Chondrocyte (in vitro differentiated cells): ENCODE measurements around the gene XYLB. TPM values are rescaled to one million over a fixed set of nuclear protein-coding genes. Genes with fewer than 3 reads are reported as not detected.

ENCODE experiments used
- DNase-seq: peaks from one replicate; pipeline ENCODE4 v3.0.0; 2021; ENCODE audit warnings: mixed read lengths, low spot score
- H3K27ac Mint-ChIP-seq: one replicate; pipeline ENCODE4 v1.8.0; 2021; ENCODE audit warnings: mild to moderate bottlenecking, moderate library complexity, mixed read lengths; ENCODE audit not compliant: unreplicated experiment
- H3K27me3 Mint-ChIP-seq: 2 replicates; pipeline ENCODE4 v1.8.0; 2021; ENCODE audit warnings: low read depth, mixed read lengths
- H3K36me3 Mint-ChIP-seq: 2 replicates; pipeline ENCODE4 v1.8.0; 2021; ENCODE audit warnings: low read depth, mixed read lengths
- H3K4me1 Mint-ChIP-seq: 2 replicates; pipeline ENCODE4 v1.8.0; 2021; ENCODE audit warnings: low read depth, mild to moderate bottlenecking, mixed read lengths
- H3K4me3 Mint-ChIP-seq: one replicate; pipeline ENCODE4 v1.8.0; 2021; ENCODE audit warnings: mild to moderate bottlenecking, moderate library complexity, mixed read lengths; ENCODE audit not compliant: unreplicated experiment
- H3K9me3 Mint-ChIP-seq: 2 replicates; pipeline ENCODE4 v1.8.0; 2021; ENCODE audit warnings: low read depth, mixed read lengths
- CTCF ChIP-seq: fragments of 200-600 bp; sonication (generic); IDR thresholded peaks from 2 replicates; pipeline ENCODE4 v1.5.0; 2021; ENCODE audit warnings: antibody characterized with exemption, mild to moderate bottlenecking, moderate library complexity
- total RNA-seq: library from RNA; stranded (reverse); gene quantifications from 3 replicates; pipeline ENCODE4 v1.2.1, GENCODE V29; 2021

Gene XYLB
- total RNA-seq, 1 donor from 2014 or later, result 3.9 TPM

DNA sequence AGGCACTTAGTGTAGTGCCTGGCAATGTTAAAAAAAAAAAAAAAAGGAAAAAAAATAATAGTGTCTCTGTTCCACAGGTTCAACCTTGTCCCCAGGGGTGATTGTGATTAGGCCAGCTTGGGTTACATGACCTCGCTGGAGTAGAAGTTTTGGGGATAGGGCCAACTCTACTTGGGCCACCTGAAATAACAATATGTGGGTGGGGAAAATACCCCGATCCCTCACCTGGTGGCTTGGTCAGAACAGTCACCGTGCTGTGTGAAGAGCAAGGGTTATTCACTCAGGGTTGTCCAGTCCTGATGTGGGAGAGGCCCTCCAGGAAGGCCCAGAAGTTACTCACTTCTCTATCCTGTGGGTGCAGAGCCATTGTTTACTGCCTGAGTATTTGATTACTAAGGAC lies 19.5 kb downstream of the XYLB start:
- Mint-ChIP-seq H3K9me3 (no peaks in the 10 kb centered on the region), H3K4me3 (no peak overlapping the region), H3K4me1 (no peaks in the 10 kb centered on the region), H3K27ac (no peak overlapping the region), H3K36me3 (peaks cover 25% of the 10 kb centered on the region), H3K27me3 (no peaks in the 10 kb centered on the region)
- no peak for TF ChIP-seq CTCF
- DNase-seq, result no peak

- H3K27me3 Mint-ChIP-seq, result no peaks in the 10 kb centered on the region
- no peak overlapping the region for H3K27ac Mint-ChIP-seq
- H3K36me3 Mint-ChIP-seq, result peaks cover 26% of the 10 kb centered on the region
These were observed 21.2 kb downstream of the XYLB start for GRCh38 chr3:38367779-38368178.

GRCh38 chr3:38368238-38368637 lies 21.7 kb downstream of the XYLB start:
- Mint-ChIP-seq H3K4me3 (no peak overlapping the region), H3K27me3 (no peaks in the 10 kb centered on the region), H3K9me3 (no peaks in the 10 kb centered on the region), H3K27ac (no peak overlapping the region), H3K4me1 (no peaks in the 10 kb centered on the region), H3K36me3 (peaks cover 29% of the 10 kb centered on the region)
- no peak for TF ChIP-seq CTCF
- no peak for DNase-seq

More at GRCh38 chr3:38367779-38368178, 21.2 kb downstream of the XYLB start:
- no peak for TF ChIP-seq CTCF
- no peak for DNase-seq
- H3K4me3 Mint-ChIP-seq, result no peak overlapping the region
- H3K9me3 Mint-ChIP-seq, result no peaks in the 10 kb centered on the region
- no peaks in the 10 kb centered on the region for H3K4me1 Mint-ChIP-seq

GRCh38 chr3:38369186-38369585 lies 22.6 kb downstream of the XYLB start:
- no peak for TF ChIP-seq CTCF
- no peak overlapping the region for H3K4me3 Mint-ChIP-seq

GRCh38 chr3:38370149-38370548 lies 23.6 kb downstream of the XYLB start:
- DNase-seq, result no peak
- Mint-ChIP-seq H3K27me3 (no peaks in the 10 kb centered on the region), H3K27ac (no peak overlapping the region), H3K4me3 (no peak overlapping the region), H3K4me1 (no peaks in the 10 kb centered on the region), H3K9me3 (no peaks in the 10 kb centered on the region), H3K36me3 (peaks cover 19% of the 10 kb centered on the region)
- TF ChIP-seq CTCF, result no peak

More at GRCh38 chr3:38369186-38369585, 22.6 kb downstream of the XYLB start:
- no peak overlapping the region for H3K27ac Mint-ChIP-seq
- H3K36me3 Mint-ChIP-seq, result peaks cover 25% of the 10 kb centered on the region
- H3K4me1 Mint-ChIP-seq, result no peaks in the 10 kb centered on the region
- DNase-seq, result no peak
- H3K27me3 Mint-ChIP-seq, result no peaks in the 10 kb centered on the region
- H3K9me3 Mint-ChIP-seq, result no peaks in the 10 kb centered on the region
